HEK293 (cell line): ENCODE results near the gene NUSAP1.

Source experiments
- CTCF ChIA-PET: fragments of 350-600 bp; formaldehyde crosslinking; extraction: SDS; loops from one replicate; lab custom pipeline; 2021; ENCODE audit warnings: antibody characterized with exemption; lab: Yijun Ruan, JAX
- POLR2A ChIA-PET: fragments of 300-600 bp; formaldehyde crosslinking; extraction: SDS; loops from one replicate; lab custom pipeline; 2020; ENCODE audit warnings: antibody characterized with exemption, inconsistent platforms; lab: Yijun Ruan, JAX
- H3K27ac ChIP-seq: fragments of 200-500 bp; sonication (Bioruptor generic); 2 replicates; pipeline ENCODE4 v1.5.1; 2014; ENCODE audit warnings: low read depth, low read length, control low read depth, inconsistent platforms; ENCODE audit errors: extremely low read depth
- H3K36me3 ChIP-seq, 2 experiments: fragments of 200-500 bp in 1 of 2; sonication (Bioruptor generic) in 1 of 2; 1 replicate in 1 of 2; 2 replicates in 1 of 2; pipeline ENCODE4 v1.5.1; 2014 to 2017; ENCODE audit warnings: inconsistent platforms in 2 of 2, low read length in 2 of 2; ENCODE audit not compliant: control insufficient read depth in 2 of 2, insufficient read depth in 1 of 2
- H3K4me1 ChIP-seq: fragments of 200-500 bp; sonication (Bioruptor generic); 2 replicates; pipeline ENCODE4 v1.5.1; 2014; ENCODE audit warnings: mild to moderate bottlenecking, low read length, inconsistent platforms; ENCODE audit not compliant: control insufficient read depth, insufficient read depth
- H3K4me3 ChIP-seq: 2 replicates; pipeline ENCODE4 v1.5.1; 2011; ENCODE audit warnings: low read depth, mild to moderate bottlenecking, control low read depth, low read length, moderate library complexity
- H3K9me3 ChIP-seq: fragments of 200-500 bp; sonication (Bioruptor generic); 2 replicates; pipeline ENCODE4 v1.5.1; 2014; ENCODE audit warnings: low read depth, low read length, inconsistent platforms; ENCODE audit not compliant: control insufficient read depth, insufficient read depth
- EGR2 ChIP-seq: fragments of 450-650 bp; formaldehyde crosslinking; IDR thresholded peaks from 2 replicates; pipeline ENCODE4 v1.5.1; 2016; ENCODE audit warnings: low read depth, missing biosample characterization, missing genetic modification characterization
- HOXD13 ChIP-seq: sonication (generic); formaldehyde crosslinking; IDR thresholded peaks from 2 replicates; pipeline ENCODE4 v1.8.0; 2022; ENCODE audit warnings: missing genetic modification reagents, borderline replicate concordance
- KLF1 ChIP-seq: fragments of 450-650 bp; formaldehyde crosslinking; IDR thresholded peaks from 2 replicates; pipeline ENCODE4 v1.5.1; 2016; ENCODE audit warnings: missing biosample characterization, missing genetic modification characterization
- KLF7 ChIP-seq: fragments of 450-650 bp; formaldehyde crosslinking; IDR thresholded peaks from 2 replicates; pipeline ENCODE4 v1.5.1; 2016; ENCODE audit warnings: missing biosample characterization, missing genetic modification characterization, borderline replicate concordance
- MEIS1 ChIP-seq: sonication (generic); formaldehyde crosslinking; IDR thresholded peaks from 2 replicates; pipeline ENCODE4 v1.8.1; 2022; ENCODE audit warnings: missing genetic modification reagents, mild to moderate bottlenecking, borderline replicate concordance
- ZBTB1 ChIP-seq: fragments of 450-650 bp; formaldehyde crosslinking; IDR thresholded peaks from 2 replicates; pipeline ENCODE4 v1.5.1; 2016; ENCODE audit warnings: missing biosample characterization, missing genetic modification characterization
- ZEB2 ChIP-seq: fragments of 450-650 bp; formaldehyde crosslinking; IDR thresholded peaks from 2 replicates; pipeline ENCODE4 v1.5.1; 2016; ENCODE audit warnings: missing biosample characterization, missing genetic modification characterization
- ZFHX2 ChIP-seq: fragments of 450-650 bp; formaldehyde crosslinking; conservative IDR thresholded peaks from 2 replicates; pipeline ENCODE4 v1.5.1; 2016; ENCODE audit warnings: missing biosample characterization, missing genetic modification characterization
- ZNF133 ChIP-seq: fragments of 450-650 bp; formaldehyde crosslinking; IDR thresholded peaks from 2 replicates; pipeline ENCODE4 v1.5.1; 2016; ENCODE audit warnings: missing biosample characterization, missing genetic modification characterization
- ZNF169 ChIP-seq: fragments of 450-650 bp; formaldehyde crosslinking; IDR thresholded peaks from 2 replicates; pipeline ENCODE4 v1.5.1; 2016; ENCODE audit warnings: missing biosample characterization, missing genetic modification characterization
- ZNF549 ChIP-seq: fragments of 450-650 bp; IDR thresholded peaks from 2 replicates; pipeline ENCODE4 v1.5.1; 2018; ENCODE audit warnings: missing biosample characterization, missing genetic modification characterization, mild to moderate bottlenecking, inconsistent platforms, moderate library complexity
- ZNF585B ChIP-seq: fragments of 450-650 bp; formaldehyde crosslinking; IDR thresholded peaks from 2 replicates; pipeline ENCODE4 v1.5.1; 2016; ENCODE audit warnings: missing biosample characterization, missing genetic modification characterization
- ZNF624 ChIP-seq: fragments of 450-650 bp; formaldehyde crosslinking; IDR thresholded peaks from 2 replicates; pipeline ENCODE4 v1.5.1; 2017; ENCODE audit warnings: missing biosample characterization, missing genetic modification characterization
- ZNF791 ChIP-seq: fragments of 450-650 bp; formaldehyde crosslinking; IDR thresholded peaks from 2 replicates; pipeline ENCODE4 v1.5.1; 2016; ENCODE audit warnings: missing biosample characterization, missing genetic modification characterization
- TF ChIP-seq, protein P1 (sequence below): fragments of 450-650 bp; formaldehyde crosslinking; IDR thresholded peaks from 2 replicates; pipeline ENCODE4 v1.5.1; 2016; ENCODE audit warnings: missing biosample characterization, missing genetic modification characterization
- TF ChIP-seq, protein P2 (sequence below): fragments of 450-650 bp; IDR thresholded peaks from 2 replicates; pipeline ENCODE4 v1.5.1; 2018; ENCODE audit warnings: missing biosample characterization, mild to moderate bottlenecking, missing genetic modification characterization
- TF ChIP-seq, protein P3 (sequence below): fragments of 450-650 bp; formaldehyde crosslinking; IDR thresholded peaks from 2 replicates; pipeline ENCODE4 v1.5.1; 2016; ENCODE audit warnings: missing biosample characterization, missing genetic modification characterization
- TF ChIP-seq, protein P4 (sequence below): fragments of 450-650 bp; formaldehyde crosslinking; IDR thresholded peaks from 2 replicates; pipeline ENCODE4 v1.5.1; 2016; ENCODE audit warnings: missing biosample characterization, missing genetic modification characterization
- TF ChIP-seq, protein P5 (sequence below): fragments of 450-650 bp; formaldehyde crosslinking; IDR thresholded peaks from 2 replicates; pipeline ENCODE4 v1.5.1; 2016; ENCODE audit warnings: missing biosample characterization, missing genetic modification characterization, low read depth

The NUSAP1 gene

GRCh38 chr15:41347236-41347635, 14.6 kb downstream of the NUSAP1 start:
- Histone ChIP-seq H3K36me3 (peaks cover 83 to 93% of the 10 kb centered on the region in 2 experiments), H3K4me3 (no peak overlapping the region), H3K4me1 (no peaks in the 10 kb centered on the region)
- CTCF ChIA-PET: no interaction called here
- no peak for TF ChIP-seq ZNF791 (tag by site-specific recombination)
- 0 out of 2 replicates have a peak, but pooled peaks have one; percentile 29 for TF ChIP-seq KLF1 (tag by site-specific recombination)
- TF ChIP-seq, all 188 proteins: peak for 1
- no peaks in the 10 kb centered on the region for H3K9me3 ChIP-seq
- POLR2A ChIA-PET: no interaction called here
- no peak overlapping the region for H3K27ac ChIP-seq

GRCh38 chr15:41350057-41350717, 17.5 kb downstream of the NUSAP1 start:
- no peak overlapping the region for H3K27ac ChIP-seq
- POLR2A ChIA-PET: interaction anchor here (0.6 to 1.1 kb wide), 2 partner anchors 17 to 18 kb away, joined by 3 read pairs; partner anchors contain the start of genes NUSAP1 and OIP5
- no peak overlapping the region for H3K4me3 ChIP-seq
- no peaks in the 10 kb centered on the region for H3K9me3 ChIP-seq
- TF ChIP-seq, protein P1, sequence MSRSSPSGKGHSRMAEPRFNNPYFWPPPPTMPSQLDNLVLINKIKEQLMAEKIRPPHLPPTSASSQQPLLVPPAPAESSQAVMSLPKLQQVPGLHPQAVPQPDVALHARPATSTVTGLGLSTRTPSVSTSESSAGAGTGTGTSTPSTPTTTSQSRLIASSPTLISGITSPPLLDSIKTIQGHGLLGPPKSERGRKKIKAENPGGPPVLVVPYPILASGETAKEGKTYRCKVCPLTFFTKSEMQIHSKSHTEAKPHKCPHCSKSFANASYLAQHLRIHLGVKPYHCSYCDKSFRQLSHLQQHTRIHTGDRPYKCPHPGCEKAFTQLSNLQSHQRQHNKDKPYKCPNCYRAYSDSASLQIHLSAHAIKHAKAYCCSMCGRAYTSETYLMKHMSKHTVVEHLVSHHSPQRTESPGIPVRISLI: no peak
- TF ChIP-seq ZNF169: no peak
- no peak for TF ChIP-seq ZNF624 (tag by site-specific recombination)
- no peak for TF ChIP-seq ZBTB1 (tag by site-specific recombination)
- TF ChIP-seq, protein P2, sequence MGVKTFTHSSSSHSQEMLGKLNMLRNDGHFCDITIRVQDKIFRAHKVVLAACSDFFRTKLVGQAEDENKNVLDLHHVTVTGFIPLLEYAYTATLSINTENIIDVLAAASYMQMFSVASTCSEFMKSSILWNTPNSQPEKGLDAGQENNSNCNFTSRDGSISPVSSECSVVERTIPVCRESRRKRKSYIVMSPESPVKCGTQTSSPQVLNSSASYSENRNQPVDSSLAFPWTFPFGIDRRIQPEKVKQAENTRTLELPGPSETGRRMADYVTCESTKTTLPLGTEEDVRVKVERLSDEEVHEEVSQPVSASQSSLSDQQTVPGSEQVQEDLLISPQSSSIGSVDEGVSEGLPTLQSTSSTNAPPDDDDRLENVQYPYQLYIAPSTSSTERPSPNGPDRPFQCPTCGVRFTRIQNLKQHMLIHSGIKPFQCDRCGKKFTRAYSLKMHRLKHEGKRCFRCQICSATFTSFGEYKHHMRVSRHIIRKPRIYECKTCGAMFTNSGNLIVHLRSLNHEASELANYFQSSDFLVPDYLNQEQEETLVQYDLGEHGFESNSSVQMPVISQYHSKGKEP: no peak
- TF ChIP-seq, protein P3, sequence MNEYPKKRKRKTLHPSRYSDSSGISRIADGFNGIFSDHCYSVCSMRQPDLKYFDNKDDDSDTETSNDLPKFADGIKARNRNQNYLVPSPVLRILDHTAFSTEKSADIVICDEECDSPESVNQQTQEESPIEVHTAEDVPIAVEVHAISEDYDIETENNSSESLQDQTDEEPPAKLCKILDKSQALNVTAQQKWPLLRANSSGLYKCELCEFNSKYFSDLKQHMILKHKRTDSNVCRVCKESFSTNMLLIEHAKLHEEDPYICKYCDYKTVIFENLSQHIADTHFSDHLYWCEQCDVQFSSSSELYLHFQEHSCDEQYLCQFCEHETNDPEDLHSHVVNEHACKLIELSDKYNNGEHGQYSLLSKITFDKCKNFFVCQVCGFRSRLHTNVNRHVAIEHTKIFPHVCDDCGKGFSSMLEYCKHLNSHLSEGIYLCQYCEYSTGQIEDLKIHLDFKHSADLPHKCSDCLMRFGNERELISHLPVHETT (tag by site-specific recombination): no peak
- TF ChIP-seq ZNF133 (tag by site-specific recombination): no peak
- no peak for TF ChIP-seq ZNF549 (tag by site-specific recombination)
- no peak for TF ChIP-seq HOXD13 (CRISPR knock-in tag)
- TF ChIP-seq KLF1 (tag by site-specific recombination): no peak
- no peak for TF ChIP-seq KLF7
- TF ChIP-seq ZFHX2: no peak
- TF ChIP-seq MEIS1: no peak
- TF ChIP-seq, protein P4, sequence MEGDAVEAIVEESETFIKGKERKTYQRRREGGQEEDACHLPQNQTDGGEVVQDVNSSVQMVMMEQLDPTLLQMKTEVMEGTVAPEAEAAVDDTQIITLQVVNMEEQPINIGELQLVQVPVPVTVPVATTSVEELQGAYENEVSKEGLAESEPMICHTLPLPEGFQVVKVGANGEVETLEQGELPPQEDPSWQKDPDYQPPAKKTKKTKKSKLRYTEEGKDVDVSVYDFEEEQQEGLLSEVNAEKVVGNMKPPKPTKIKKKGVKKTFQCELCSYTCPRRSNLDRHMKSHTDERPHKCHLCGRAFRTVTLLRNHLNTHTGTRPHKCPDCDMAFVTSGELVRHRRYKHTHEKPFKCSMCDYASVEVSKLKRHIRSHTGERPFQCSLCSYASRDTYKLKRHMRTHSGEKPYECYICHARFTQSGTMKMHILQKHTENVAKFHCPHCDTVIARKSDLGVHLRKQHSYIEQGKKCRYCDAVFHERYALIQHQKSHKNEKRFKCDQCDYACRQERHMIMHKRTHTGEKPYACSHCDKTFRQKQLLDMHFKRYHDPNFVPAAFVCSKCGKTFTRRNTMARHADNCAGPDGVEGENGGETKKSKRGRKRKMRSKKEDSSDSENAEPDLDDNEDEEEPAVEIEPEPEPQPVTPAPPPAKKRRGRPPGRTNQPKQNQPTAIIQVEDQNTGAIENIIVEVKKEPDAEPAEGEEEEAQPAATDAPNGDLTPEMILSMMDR: no peak
- TF ChIP-seq, protein P5, sequence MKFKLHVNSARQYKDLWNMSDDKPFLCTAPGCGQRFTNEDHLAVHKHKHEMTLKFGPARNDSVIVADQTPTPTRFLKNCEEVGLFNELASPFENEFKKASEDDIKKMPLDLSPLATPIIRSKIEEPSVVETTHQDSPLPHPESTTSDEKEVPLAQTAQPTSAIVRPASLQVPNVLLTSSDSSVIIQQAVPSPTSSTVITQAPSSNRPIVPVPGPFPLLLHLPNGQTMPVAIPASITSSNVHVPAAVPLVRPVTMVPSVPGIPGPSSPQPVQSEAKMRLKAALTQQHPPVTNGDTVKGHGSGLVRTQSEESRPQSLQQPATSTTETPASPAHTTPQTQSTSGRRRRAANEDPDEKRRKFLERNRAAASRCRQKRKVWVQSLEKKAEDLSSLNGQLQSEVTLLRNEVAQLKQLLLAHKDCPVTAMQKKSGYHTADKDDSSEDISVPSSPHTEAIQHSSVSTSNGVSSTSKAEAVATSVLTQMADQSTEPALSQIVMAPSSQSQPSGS (tag by site-specific recombination): no peak
- no peak for TF ChIP-seq EGR2
- TF ChIP-seq ZEB2: no peak
- no peak for TF ChIP-seq ZNF585B (tag by site-specific recombination)
- peaks cover 78 to 83% of the 10 kb centered on the region in 2 experiments for H3K36me3 ChIP-seq
- CTCF ChIA-PET: no interaction called here
- no peaks in the 10 kb centered on the region for H3K4me1 ChIP-seq
